LHCN-M2 (cell line): Measurements from ENCODE around the gene C6orf132. TPM values are rescaled to one million over a fixed set of nuclear protein-coding genes. Genes with fewer than 3 reads are reported as not detected.
A peak's percentile ranks its signal among the peaks of the same experiment; 100 is the strongest.

Source experiments
- DNase-seq: peaks from one replicate; pipeline ENCODE4 v3.0.0-alpha.2; 2012; ENCODE audit warnings: low read depth
- total RNA-seq: library from RNA; depleted of rRNA; stranded (reverse); fragments of >200 nt; gene quantifications from 2 replicates; pipeline ENCODE4 v1.2.3, GENCODE V29; 2014

The C6orf132 gene
- total RNA-seq, 1 experiment from 2014 or later = 0.75 TPM

DNA sequence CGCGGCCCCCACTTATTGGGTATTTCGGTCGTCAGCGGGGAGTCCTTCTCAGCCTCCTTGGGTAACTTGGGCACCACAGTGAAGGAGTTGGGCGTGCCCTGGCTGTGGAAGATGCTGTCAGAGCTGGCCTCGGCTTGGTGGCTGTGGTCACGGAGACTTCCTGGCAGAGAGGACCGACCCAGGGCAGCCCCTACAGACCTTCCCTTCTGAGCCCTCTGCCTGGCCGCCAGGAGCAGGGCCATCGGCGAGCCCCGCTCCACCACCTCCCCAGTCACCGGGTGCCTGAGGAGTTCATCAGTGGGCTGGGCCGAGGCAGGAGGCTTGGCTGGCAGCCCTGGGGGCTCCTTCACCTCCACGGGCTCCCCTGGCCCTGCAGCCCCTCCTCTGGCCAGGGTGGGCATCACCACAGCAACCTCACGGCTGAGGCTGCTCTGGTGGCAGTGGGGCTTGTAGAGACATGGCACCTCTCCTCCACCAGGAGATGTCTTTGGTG, 37.2 kb downstream of the C6orf132 start:
- no peak for DNase-seq

GRCh38 chr6:42104804-42105125, 37.7 kb downstream of the C6orf132 start:
- DNase-seq = no peak

- no peak for DNase-seq
Observed at GRCh38 chr6:42104095-42104803, 38.2 kb downstream of the C6orf132 start.

DNA sequence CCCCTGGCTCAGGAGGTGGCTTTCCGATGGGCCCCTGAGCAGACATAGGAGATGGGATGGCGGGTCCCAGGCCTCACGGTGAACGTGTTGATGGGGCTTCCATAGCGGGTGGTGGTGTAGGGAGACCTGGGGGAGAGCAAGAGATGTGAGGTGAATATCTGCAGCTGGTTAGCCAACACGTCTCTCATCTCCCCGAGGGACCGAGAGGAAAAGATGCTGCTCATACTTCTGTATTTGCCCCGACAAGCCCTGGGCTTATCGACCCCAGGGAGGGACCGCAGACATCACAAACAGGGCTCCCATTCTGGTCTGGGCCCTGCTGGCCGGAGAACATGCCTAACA, 38.7 kb downstream of the C6orf132 start:
- DNase-seq = no peak

DNA sequence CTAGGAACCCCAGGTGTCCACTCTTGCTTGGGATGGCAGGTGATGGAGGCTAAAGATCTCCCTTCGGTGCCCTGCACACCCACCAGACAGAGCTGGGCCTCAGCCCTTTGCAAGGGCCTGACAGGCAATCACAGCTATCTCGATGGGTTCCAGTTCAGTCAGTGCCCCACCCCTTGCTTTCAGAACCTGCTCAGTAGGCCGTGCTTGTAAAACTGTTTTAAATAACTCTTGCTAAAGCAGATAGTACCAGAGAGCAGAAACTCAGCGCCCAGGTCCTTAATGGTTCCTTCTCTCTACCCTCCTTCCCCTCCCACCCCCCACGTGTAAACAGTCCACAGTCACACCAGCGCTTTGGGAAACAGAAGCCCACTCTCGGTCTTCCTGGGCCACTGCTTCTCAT, 39.2 kb downstream of the C6orf132 start:
- DNase-seq = no peak

- DNase-seq = no peak
Observed at GRCh38 chr6:42101186-42101657, 41.2 kb downstream of the C6orf132 start.

GRCh38 chr6:42100029-42100901, 42.2 kb downstream of the C6orf132 start:
- DNase-seq = peak; percentile 76

DNA sequence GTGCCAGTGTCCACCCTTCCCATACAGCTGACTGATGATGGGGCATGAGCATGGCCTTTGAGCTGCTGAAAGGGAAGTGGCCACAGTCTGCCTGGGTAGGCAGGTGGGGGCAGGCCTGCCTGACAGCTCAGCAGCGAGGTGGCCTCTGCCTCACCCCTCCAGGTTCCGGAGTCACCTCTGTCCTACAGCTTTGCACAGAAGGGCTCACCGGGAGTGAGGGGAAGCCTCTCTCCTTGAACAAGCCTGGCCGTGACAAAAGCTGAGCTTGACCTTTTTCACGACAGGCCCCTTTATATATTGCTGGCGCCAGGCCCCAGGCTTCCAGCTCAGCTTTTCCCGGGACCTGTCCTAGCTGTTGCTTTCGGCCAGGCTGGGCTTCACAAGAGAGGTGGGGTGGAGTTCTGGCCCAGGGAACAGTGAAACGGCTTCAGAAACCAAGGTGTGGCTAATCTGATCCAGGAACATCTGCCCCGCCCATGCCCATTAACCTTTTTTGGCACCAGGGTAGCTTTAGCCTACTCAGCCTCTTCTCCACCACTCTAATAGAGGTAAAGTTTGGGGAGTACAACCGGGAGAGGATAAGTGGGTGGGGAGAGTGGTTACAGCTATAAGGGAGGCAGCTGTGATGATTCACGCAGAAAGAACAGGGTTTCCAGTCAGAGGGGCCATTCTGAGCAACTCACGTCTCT, 42.9 kb downstream of the C6orf132 start:
- DNase-seq = peak; percentile 71

GRCh38 chr6:42095776-42096541, 46.5 kb downstream of the C6orf132 start:
- DNase-seq = no peak

GRCh38 chr6:42095094-42095493, 47.3 kb downstream of the C6orf132 start:
- no peak for DNase-seq

GRCh38 chr6:42093582-42094329, 48.7 kb downstream of the C6orf132 start:
- DNase-seq = no peak

DNA sequence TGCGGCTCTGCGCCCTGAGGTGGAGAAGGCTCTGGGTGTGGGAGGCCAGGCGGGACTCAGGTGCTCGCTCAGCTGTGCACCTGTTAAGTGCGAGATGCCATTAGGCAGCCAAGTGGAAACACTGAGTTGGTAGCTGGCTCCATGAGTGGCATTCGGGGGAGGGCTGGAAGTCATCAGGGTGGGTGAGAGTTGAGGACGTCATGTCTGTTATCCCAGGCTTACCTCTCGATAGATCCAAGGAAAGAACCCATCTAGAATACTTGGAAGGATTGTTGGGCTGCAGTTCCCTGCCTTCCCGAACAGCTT, 50.7 kb downstream of the C6orf132 start:
- DNase-seq = no peak

DNA sequence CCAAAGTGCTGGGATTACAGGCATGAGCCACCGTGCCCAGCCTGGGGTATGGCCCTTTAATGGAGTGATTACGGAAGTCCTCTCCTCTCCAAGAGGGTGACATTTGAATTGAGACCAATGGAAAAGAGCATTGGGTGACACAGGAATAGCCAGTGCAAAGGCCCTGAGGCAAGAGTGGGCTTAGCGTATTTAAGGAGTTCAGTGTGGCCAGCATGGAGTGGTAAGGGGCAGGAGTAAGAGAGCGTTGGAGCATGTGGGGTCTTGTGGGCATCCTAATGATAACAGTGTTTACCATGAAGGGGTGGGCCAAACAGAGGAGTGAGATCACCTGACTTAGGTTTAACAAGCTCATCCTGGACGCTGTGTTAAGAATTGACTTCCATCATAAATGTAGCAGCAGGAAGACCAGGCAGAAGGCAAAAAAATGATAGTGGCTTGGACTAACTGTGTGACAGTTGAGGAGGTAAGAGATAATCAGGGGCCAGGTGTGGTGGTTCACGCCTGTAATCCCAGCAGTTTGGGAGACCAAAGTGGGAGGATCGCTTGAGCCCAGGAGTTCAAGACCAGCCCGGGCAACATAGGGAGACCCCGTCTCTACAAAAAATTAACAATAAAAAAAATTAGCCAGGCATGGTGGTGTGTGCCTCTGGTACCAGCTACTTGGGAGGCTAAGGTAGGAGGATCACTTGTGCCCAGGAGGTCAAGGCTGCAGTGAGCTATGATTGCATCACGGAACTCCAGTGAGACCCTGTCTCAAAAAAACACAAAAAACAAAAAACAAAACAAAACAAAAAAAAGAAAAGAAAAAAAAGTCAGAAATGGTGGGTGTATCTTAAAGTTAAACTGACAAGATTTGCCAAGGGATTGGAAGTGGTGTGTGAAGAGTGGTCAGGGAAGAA, 51.4 kb downstream of the C6orf132 start:
- DNase-seq = no peak

- DNase-seq = peak; percentile 42
Observed at GRCh38 chr6:42088101-42088591, 54.3 kb downstream of the C6orf132 start.

GRCh38 chr6:42086046-42087035, 56.1 kb downstream of the C6orf132 start:
- no peak for DNase-seq

DNA sequence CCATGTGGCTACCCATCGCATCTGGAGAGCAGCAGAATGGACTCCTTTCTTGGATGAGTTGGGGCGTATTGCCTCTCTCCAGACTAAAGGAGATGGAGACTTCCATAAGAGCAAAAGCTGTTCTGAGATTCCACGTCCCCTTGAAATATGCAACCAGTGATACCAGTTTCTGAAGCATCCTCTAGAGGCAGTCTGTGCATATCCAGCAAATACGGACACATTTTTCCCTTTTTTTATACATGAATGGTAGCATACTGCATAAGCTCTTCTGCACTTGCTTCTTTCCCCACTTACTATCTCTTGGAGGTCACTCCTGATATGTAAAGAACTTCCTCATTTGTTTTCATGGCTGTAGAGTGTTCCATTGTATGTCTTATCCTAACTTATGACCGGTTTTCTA, 57.5 kb downstream of the C6orf132 start:
- no peak for DNase-seq

DNA sequence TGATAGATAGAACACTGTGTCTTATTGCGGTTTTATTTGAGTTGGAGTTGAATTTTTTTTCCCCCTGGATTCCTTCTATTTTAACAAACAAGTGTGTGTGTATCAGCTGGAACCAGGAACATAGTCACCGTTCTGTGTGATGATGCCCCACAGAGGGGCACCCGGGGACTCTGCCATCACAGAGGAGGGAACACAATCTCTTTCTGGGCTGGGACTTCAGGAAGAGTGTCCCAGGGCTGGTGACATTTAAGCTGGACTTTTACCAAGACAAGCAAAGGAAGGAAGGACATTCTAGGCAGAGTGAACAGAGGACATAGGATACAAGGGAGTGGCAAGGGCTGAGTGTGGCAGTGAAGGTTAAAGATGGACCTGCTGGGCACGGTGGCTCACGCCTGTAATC, 58.9 kb downstream of the C6orf132 start:
- DNase-seq = no peak

DNA sequence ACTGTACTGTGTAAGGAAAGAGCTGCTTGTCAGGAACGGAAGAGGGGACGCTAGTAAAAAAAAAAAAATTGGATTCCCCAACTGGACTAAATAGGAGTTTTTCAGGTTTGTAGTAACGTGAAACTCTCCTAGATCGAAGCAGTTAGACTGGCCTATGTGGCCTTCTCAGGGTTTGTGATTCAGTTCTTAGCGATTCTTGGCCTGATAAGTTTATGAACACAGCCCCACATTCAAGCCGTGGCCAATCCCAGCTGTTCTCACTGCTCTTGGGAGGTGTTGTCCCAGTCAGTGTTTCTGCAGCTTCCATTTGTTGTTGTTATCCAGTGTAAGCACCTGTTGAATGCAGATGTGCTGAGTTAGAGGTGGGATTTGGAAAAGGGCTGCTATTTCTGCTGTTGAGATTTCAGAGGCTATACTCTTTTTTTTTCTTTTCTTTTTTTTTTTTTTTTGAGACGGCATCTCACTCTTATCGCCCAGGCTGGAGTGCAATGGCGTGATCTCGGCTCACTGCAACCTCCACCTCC, 62.4 kb downstream of the C6orf132 start:
- peak; percentile 63 for DNase-seq
